BJ (cell line): ENCODE results near the gene RPL41. TPM values are rescaled to one million over a fixed set of nuclear protein-coding genes. Genes with fewer than 3 reads are reported as not detected.

ENCODE experiments used
- CTCF ChIA-PET: fragments of 350-600 bp; formaldehyde crosslinking; extraction: SDS; loops from one replicate; lab custom pipeline; 2021; ENCODE audit warnings: antibody characterized with exemption, inconsistent platforms; lab: Yijun Ruan, JAX
- POLR2A ChIA-PET: fragments of 300-600 bp; sonication (Branson Sonifier 250); formaldehyde crosslinking; extraction: SDS; loops from one replicate; lab custom pipeline; 2021; ENCODE audit warnings: antibody characterized with exemption; lab: Charles Lee
- DNase-seq: peaks from one replicate; pipeline ENCODE4 v3.0.0-alpha.2; 2011; ENCODE audit warnings: low read depth
- H3K27me3 ChIP-seq: 2 replicates; pipeline ENCODE4 v1.6.0; 2011; ENCODE audit warnings: low read length; ENCODE audit not compliant: control insufficient read depth, insufficient read depth
- H3K36me3 ChIP-seq: 2 replicates; pipeline ENCODE4 v1.5.1; 2011; ENCODE audit warnings: low read length; ENCODE audit not compliant: control insufficient read depth, insufficient read depth
- H3K4me3 ChIP-seq: 2 replicates; pipeline ENCODE4 v1.5.1; 2011; ENCODE audit warnings: low read depth, mild to moderate bottlenecking, control low read depth, low read length
- polyA plus RNA-seq: library from polyadenylated mRNA; depleted of rRNA; stranded (reverse); fragments of >200 nt; gene quantifications from 2 replicates; pipeline ENCODE4 v1.2.3, GENCODE V29; 2011
- TF ChIP-seq, protein P1 (sequence below): IDR thresholded peaks from 2 replicates; pipeline ENCODE4 v1.5.1; 2011; ENCODE audit warnings: low read depth, mild to moderate bottlenecking, control low read depth, inconsistent platforms, low read length, moderate library complexity; ENCODE audit not compliant: insufficient read depth

The RPL41 gene
- polyA plus RNA-seq, 1 experiment: 5,645 TPM

DNA sequence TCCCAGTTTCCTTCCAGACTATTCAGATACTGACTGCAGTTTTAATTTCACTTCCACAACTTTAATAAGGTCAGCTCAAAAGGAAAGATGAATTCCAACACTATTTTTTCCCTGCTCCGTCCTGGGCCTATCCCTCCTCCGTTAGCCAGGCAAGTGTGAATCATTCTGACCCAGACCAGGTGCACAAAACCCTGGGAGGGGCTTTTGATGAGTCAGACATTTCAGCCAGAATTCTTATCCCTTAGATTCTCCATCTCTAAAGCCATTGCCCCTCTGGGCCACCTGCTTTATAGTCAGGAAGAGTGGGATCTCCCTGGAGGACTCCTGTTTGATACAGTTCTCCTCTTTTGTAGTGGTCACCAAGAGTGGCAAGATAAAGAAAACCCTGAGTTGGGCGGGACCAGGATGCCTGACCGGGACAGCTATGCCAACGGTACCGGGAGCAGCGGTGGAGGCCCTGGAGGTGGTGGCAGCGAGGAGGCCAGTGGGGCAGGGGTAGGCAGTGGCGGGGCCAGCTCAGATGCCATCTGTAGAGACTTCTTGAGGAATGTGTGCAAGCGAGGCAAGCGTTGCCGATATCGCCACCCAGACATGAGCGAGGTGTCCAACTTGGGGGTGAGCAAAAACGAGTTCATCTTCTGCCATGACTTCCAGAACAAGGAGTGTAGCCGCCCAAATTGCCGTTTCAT is 3.9 kb downstream of the RPL41 start:
- H3K27me3 ChIP-seq: no peaks in the 10 kb centered on the region
- H3K4me3 ChIP-seq: no peak overlapping the region
- TF ChIP-seq, protein P1, sequence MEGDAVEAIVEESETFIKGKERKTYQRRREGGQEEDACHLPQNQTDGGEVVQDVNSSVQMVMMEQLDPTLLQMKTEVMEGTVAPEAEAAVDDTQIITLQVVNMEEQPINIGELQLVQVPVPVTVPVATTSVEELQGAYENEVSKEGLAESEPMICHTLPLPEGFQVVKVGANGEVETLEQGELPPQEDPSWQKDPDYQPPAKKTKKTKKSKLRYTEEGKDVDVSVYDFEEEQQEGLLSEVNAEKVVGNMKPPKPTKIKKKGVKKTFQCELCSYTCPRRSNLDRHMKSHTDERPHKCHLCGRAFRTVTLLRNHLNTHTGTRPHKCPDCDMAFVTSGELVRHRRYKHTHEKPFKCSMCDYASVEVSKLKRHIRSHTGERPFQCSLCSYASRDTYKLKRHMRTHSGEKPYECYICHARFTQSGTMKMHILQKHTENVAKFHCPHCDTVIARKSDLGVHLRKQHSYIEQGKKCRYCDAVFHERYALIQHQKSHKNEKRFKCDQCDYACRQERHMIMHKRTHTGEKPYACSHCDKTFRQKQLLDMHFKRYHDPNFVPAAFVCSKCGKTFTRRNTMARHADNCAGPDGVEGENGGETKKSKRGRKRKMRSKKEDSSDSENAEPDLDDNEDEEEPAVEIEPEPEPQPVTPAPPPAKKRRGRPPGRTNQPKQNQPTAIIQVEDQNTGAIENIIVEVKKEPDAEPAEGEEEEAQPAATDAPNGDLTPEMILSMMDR: no peak
- CTCF ChIA-PET: interaction anchor here (0.7 to 6.8 kb wide), 30 partner anchors 8 to 343 kb away, joined by 3 to 134 read pairs (median 5); partner anchors contain the start of genes ANKRD52, COQ10A, CS and ERBB3
- DNase-seq: no peak
- peaks cover 10% of the 10 kb centered on the region for H3K36me3 ChIP-seq
- POLR2A ChIA-PET: interaction anchor here (1.0 to 1.3 kb wide), 2 partner anchors 16 to 43 kb away, joined by 3 to 6 read pairs; partner anchors contain the start of gene PA2G4

DNA sequence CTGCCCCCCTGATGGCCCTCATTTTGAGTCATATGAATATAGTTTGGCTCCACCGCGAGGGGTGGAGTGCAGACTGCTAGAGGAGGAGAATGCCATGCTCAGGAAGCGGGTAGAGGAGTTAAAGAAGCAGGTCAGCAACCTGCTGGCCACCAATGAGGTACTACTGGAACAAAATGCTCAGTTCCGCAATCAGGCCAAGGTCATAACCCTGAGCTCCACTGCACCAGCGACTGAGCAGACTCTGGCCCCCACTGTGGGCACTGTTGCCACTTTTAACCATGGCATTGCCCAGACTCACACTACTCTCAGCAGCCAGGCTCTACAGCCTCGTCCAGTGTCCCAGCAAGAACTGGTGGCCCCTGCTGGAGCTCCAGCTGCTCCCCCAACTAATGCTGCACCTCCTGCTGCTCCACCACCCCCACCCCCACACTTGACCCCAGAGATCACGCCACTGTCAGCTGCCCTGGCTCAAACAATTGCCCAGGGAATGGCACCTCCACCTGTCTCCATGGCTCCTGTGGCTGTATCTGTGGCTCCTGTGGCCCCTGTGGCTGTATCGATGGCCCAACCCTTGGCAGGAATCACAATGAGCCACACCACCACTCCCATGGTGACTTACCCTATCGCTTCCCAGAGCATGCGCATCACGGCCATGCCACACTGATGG is 4.9 kb downstream of the RPL41 start:
- no peak for DNase-seq
- CTCF ChIA-PET: interaction anchor here (4.8 to 6.8 kb wide), 2 partner anchors 39 to 69 kb away, joined by 52 to 134 read pairs; partner anchors contain the start of genes MYL6 and SMARCC2
- POLR2A ChIA-PET: no interaction called here
- Histone ChIP-seq H3K36me3 (peaks cover 10% of the 10 kb centered on the region), H3K4me3 (no peak overlapping the region), H3K27me3 (no peaks in the 10 kb centered on the region)
- TF ChIP-seq, protein P1: no peak

DNA sequence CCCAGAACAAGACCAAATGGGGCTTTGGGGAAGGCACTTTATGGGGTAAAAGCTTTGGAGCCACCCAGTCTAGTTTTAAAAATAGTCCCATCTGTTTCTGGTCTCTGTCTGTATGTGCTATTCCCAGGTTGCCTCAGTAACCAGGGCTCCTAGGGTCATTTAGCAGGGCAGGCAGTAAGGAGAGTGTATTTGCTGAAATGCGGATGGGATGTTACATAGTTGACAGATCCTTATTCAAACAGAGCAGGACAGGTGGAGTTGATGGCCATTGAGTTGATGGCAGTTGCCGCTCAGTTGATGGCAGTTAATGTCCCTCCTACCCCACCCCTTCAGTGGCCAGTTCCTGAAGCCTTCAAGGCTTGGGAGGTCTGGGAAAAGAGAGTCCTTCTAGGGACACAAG is 6.2 kb downstream of the RPL41 start:
- POLR2A ChIA-PET: no interaction called here

DNA sequence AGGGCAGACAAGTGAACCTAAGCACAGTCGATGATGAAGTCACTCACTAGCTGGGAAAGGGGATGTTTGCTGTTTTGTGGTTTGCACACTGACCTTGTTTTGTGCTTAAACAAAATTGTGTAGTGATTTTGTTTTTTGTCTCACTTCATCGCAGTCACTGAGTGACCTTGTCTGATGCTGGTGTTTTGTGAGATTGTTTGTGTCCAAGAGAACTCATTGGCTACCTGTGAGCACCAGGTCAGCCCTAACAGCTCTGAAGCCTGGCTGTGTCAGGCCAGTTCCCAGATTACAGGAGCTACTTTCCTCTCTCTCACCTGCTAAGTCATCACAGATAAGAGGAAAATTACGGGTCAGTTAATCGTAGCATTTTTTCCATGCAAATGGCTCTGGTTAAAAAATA is 7.7 kb downstream of the RPL41 start:
- Histone ChIP-seq H3K27me3 (no peaks in the 10 kb centered on the region), H3K36me3 (peaks cover 8% of the 10 kb centered on the region), H3K4me3 (no peak overlapping the region)
- TF ChIP-seq, protein P1: no peak
- ChIA-PET POLR2A (interaction anchor here (0.5 kb wide), 1 partner anchor 39 kb away, joined by 4 read pairs; no protein-coding TSS in a partner anchor), CTCF (interaction anchor here (0.9 to 2.0 kb wide), 8 partner anchors 28 to 132 kb away, joined by 3 to 24 read pairs (median 4); partner anchors contain the start of genes MYL6B, RNF41 and SMARCC2)
- no peak for DNase-seq

More for the DNA sequence above, 6.2 kb downstream of the RPL41 start:
- DNase-seq: no peak
- H3K36me3 ChIP-seq: peaks cover 10% of the 10 kb centered on the region
- TF ChIP-seq, protein P1: no peak
- CTCF ChIA-PET: interaction anchor here (6.8 kb wide), 1 partner anchor 67 kb away, joined by 134 read pairs; the partner anchor contains the start of gene SMARCC2
- H3K4me3 ChIP-seq: no peak overlapping the region
- no peaks in the 10 kb centered on the region for H3K27me3 ChIP-seq
